Middle frontal gyrus (tissue), 1 donor: ENCODE data around the gene EFHC1.
"Not testable (repeated sequence)": the region's sequence is repeated elsewhere in the genome, so short reads cannot be mapped to it uniquely, and the experiment has no call there.

ENCODE experiments used
- DNase-seq: peaks from one replicate; pipeline ENCODE4 v3.0.0-alpha.2; 2015; ENCODE audit warnings: low spot score; ENCODE audit errors: extremely low spot score

The EFHC1 gene, protein sequence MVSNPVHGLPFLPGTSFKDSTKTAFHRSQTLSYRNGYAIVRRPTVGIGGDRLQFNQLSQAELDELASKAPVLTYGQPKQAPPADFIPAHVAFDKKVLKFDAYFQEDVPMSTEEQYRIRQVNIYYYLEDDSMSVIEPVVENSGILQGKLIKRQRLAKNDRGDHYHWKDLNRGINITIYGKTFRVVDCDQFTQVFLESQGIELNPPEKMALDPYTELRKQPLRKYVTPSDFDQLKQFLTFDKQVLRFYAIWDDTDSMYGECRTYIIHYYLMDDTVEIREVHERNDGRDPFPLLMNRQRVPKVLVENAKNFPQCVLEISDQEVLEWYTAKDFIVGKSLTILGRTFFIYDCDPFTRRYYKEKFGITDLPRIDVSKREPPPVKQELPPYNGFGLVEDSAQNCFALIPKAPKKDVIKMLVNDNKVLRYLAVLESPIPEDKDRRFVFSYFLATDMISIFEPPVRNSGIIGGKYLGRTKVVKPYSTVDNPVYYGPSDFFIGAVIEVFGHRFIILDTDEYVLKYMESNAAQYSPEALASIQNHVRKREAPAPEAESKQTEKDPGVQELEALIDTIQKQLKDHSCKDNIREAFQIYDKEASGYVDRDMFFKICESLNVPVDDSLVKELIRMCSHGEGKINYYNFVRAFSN

DNA sequence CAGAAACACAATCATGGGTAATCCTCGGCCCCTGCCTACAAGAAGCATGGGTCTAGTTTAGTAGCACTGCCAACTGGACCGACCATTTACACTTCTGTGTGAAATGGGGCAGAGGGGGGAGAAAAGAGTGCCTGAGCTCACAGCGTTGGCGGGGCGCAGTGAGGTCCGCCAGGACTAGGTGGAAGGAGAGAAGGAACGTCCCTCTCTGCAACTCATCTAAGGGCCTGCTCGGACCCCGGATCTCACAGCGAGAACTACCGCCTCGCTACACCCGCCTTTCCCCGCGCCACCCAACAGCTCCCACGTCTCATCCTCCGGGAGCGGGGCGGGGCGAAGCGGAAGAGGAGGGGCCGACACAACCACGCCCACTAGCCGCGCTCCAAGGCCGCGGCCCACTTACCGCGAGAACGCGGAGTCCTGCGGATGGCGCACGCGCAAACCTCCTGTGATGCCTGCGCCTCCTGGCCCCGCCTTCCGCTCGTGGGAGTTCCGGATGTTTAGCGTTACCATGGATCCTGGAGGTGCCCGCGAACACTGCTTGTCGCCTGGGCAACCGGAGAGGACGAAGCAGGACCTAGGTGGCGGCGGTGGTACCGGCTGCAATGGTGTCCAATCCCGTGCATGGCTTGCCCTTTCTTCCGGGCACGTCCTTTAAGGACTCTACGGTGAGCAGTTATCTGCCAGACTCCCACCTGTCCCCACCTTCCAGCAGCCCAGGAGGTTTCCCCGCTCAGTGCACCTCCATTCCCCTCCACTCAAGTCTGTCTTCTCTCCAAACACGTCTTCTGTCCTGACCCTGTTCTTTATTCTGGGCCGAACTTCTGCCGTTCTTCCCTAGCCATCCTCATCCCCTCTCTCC lies at the start of gene EFHC1:
Gene EFHC1, plus strand, starts transcription at position 534 of the 859 bp plus-strand sequence. Its CDS starts 69 bp downstream, at position 603.
- DNase-seq, result peak; percentile 99

DNA sequence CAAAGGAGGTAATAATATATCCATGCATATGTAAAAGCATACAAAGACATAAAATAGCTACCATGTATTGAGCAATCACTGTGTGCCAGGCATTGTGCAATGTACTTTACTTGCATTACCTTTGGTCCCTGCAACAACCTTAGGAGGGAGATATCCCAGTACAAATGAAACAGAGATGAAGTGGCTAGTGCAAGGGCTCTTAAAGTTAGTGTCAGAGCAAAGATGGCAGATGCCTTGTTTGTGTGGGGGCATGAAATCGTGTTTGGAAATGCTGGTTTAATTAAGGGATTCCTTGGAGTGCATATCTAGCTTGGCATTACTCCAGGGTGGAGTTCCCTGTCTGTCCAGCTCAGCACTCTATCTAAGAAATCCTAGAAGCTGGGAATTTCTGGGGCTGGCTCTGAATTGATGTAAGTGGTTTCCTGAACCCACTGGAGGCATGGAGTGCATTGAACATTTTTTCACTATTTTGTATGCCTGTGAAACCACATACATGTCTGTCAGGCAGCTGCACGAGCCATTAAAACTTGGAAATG lies 48.4 kb upstream of the EFHC1 start:
- DNase-seq, result no peak

DNA sequence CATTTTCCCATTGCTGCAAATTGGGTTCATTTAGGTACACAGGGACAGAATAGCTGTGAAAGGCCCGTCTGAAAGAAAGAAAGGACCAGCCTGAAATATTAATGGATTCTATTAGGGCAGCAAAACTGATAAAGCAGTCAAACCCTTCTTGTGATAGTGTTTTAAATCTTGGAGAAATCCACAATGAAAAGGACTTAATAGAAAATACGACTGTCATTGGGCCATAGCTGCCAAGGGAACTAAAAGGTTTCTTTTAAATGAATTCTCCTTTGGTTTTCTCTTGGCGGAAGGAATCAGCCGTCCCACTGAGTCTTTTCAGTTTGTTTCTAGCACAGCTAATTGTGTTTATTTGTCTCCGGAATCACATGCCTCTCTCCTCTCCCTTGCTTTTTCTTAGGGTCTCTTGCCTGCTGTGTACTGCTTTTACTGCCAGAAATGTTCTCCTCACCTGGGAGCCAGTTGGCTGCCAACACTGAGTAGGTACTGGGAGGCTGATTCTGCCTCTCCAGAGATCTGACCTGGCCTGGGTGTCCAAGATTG lies 46.9 kb upstream of the EFHC1 start:
- DNase-seq, result no peak

DNA sequence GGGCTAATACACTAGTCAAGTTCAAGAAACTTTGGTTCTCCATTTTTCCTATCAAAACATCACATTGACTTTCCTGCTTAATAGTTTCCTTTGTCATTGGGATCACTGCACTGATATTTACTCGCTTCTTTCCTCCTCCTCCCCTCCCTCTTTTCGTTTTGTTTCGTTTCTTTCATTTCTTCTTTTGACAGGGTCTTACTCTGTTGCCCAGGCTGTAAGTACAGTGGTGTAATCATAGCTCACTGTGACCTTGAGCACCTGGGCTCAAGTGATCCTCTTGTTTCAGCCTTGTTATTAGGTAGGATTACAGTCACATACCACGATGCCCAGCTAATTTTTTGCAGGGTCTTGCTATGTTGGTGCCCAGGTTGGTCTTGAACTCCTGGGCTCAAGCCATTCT lies 45.9 kb upstream of the EFHC1 start:
- DNase-seq, result no peak

DNA sequence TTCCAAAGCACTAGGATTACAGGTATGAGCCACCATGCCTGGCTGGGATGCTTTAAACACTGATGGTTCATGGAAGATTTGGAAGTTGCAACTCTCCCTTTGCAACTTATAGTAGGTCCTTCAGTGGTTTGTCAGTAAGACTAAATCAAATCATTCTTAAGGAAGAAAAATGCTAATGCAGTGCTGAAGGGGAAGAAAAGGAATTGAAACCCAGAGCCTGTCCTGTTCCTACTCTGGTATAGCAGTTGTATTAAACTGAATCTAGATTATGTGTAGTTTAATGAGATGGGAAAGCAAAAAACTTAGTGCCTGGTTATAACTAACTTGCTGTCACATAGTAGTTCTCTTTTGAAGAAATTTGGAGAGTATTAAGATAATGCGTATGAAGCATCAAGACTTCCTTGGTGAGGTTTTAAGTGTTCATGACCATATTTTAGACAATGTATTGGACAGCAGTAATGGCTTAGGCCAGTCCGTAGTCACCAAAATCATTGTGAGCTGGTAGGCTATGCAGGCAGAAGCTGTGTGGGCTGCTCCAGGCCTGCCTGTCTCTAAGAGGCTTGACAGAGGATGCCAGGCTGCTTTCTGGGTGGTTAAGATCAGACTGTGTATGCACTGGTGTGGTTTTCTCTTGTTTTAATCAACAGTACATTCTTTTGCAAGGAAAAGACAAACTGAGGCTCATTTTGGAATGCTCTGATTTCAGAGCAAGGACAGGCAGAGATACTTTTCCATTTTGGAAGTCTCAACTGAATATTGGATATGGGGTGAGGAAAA lies 44.2 kb upstream of the EFHC1 start:
- DNase-seq, result no peak

DNA sequence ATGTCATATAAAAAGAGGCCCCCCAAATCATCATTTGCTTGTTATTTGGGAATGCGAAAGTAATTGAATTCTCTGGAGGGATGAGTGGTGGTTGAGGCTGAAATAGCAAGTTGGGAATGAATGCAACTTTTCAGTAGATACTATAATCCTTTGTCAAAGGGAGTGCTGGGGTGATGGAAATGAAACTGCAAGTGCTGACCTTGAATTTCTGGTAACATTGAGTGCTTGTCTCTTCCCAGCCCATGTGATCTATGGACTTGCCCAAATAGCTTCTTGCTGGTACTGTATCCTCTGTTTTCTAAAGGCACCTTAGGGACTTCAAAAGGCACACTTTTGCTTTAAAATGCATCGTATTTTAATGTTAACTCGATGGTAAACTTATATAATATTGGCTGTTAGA lies 43.4 kb upstream of the EFHC1 start:
- DNase-seq, result no peak

DNA sequence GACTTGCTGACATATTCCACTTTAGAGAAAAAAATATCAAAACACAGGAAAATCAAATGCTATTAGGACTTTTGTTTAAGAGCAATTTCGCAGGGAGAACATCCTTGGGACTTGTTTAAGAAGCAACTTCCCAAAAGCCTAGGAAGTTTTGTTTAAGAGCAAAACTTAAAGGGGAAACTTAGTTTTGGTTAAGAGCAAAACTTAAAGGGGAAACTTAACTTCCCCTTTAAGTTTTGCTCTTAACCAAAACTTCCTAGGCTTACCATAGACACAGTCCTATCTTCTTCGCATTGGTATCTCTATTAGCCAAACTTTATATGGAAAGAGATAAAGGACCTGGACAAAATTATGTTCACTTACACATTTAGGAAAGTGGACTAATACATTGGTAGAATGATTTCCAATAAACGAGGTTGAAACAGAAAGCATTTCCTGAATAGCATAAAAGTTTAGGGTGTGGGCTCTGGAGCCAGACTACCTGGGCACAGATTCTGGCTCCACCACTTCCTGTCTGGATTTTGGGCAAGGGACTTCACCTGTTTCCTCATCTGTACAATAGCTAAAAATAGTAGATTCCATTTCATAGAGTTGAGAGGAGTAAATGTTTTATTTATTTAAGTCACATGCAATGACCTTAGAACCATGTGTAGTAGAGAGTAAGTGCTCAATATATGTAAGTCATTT lies 42.5 kb upstream of the EFHC1 start:
- no peak for DNase-seq

DNA sequence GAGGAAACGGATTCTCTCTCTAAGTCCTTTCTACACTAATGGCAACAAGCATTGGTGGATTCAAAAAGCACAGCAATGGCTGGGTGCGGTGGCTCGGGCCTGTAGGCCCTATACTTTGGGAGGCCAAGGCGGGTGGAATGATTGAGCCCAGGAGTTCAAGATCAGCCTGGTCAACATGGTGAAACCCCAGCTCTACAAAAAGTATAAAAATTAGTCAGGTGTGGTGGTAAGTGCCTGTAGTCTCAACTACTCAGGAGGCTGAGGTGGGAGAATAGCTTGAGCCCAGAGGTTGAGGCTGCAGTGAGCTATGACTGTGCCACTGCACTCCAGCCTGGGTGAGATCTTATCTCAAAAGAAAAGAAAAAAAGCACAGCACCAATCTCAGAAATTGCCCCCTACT lies 38.9 kb upstream of the EFHC1 start:
- DNase-seq, result no peak

DNA sequence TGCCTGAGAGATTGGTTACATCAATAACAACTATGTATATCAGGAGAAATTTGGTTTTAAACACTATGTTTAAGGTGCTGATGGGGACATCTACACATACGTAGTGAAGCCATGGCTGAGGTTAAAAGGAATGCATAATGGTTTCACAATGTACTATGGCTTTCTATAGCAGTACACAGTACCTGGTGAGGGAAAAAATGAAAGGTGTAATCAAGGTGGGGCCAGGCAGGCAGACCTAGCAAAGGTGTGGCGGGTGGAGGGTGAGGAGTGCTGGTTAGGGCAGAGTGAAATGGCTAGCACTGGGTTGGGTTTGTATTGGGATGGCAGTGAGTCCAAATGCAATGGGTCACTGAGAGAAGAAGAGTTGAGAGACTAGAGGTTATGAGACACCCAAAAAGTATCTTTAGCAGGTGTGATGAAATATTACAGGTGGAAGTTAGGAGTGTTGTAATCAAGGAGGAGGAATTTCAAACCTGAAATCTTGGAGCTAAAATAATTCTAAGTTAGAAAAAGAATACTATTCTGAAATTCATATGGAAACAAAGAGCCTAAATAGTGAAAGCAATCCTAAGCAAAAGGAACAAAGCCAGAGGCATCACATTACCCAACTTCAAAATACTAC lies 35.9 kb upstream of the EFHC1 start:
- DNase-seq, result no peak

DNA sequence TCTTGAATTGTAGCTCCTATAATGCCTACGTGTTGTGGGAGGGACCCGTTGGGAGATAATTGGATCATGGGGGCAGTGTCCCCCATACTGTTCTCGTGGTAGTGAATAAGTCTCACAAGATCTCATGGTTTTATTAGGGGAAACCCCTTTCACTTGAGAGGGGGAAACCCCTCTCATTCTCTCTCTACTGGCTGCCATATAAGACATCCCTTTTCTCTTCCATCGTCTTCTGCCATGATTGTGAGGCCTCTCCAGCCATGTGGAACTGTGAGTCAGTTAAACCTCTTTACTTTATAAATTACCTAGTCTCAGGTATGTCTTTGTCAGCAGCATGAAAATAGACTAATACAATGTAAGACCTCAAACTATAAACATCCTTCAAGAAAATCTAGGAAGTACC lies 35.1 kb upstream of the EFHC1 start:
- no peak for DNase-seq

DNA sequence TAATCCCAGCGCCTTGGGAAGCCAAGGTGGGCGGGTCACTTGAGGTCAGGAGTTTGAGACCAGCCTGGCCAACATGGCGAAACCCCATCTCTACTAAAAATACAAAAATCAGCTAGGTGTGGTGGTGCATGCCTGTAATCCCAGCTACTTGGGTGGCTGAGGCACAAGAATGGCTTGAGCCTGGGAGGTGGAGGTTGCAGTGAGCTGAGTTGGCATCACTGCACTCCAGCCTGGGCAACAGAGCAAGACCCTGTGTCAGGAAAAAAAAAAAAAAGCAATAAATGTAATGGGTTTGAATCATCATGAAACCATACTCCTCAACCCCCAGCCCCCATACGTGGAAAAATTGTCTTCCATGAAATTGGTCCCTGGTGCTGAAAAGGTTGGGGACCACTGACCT lies 32.0 kb upstream of the EFHC1 start:
- not testable (repeated sequence) for DNase-seq

DNA sequence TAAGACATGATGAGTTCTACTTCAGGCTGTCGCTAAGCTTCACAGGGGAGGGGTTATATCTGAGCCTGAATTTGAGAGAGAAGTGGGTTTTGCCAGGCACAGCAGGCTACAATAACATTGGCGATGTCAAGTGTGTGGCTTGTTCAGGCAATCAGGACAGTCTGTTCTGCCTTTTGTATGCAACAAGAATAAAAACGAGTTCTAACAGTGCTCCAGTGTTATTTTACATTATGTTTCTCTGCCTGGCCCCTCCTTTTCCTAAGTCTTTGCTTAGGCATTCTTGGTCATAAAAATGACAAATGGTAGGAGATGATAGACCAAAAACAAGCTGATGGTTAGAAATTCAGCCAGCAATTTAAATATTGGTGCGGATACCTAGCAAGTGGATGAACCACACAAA lies 31.4 kb upstream of the EFHC1 start:
- DNase-seq, result peak; percentile 24

DNA sequence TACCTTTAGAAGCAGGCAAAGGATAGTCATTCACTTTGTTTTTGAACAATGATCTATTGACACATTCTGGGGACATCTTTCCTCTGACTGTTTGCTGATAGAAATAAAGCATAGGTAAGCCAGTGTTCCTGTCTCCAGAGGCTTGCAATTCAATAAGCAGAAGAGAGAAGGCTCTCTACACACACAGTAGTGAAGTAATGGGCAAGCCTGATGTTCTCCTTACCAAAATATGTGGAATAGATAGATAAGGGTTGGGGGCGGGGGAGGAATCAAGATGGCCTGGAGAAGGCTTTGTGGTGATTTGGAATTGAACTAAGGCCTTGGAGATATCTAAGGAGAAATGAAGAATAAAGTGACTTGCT lies 30.9 kb upstream of the EFHC1 start:
- no peak for DNase-seq

DNA sequence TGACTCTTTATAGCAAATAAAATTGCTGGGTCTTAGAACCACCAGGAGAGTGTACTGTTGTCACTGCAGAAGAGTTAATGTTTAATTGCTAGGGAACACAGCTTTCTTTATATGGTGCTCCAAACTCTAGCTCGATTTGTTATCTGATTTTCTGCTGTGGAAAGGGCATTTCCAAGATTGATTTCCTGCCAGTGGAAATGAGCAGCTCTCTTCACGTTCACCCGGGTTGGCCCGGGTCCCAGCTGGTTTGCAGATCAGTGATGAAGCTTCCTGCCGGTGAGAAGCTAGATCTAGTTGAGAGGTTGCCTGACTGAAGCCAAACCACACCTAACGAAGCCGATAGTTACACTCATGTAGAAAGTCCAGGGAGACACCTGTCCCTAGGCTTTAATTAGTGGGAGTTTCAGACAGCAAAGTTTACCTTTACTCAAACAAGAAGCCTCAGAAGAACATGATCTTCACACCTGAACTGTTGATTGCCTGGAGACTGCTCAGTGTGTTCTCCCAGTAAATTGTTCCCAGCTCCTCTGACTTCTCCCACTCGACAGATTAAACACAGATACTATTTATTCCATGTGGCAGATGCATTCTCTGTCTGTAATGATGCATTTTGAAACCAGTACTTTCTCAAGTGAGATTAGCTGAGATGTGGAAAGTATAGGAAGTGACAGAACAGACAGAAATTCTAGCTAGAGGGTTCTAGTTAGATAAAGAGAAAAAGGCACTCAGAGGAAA lies 30.3 kb upstream of the EFHC1 start:
- no peak for DNase-seq

DNA sequence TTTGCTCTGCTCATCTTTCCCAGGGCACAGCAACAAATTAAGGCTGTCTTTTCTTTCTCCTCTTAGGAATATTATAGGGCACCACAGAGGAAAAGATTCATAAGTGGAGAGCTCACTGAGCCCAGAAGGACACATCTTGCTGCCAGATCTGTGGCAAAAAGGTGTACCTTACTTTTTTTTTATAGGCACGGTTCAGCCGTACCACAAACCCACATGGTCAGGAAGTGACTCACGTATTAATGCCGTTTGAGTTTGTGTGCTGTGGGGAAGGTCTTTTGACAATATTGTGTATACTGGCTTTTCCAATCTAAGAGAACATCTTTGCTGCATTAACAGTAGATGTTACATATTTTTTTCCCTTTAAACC lies 29.8 kb upstream of the EFHC1 start:
- DNase-seq, result no peak

DNA sequence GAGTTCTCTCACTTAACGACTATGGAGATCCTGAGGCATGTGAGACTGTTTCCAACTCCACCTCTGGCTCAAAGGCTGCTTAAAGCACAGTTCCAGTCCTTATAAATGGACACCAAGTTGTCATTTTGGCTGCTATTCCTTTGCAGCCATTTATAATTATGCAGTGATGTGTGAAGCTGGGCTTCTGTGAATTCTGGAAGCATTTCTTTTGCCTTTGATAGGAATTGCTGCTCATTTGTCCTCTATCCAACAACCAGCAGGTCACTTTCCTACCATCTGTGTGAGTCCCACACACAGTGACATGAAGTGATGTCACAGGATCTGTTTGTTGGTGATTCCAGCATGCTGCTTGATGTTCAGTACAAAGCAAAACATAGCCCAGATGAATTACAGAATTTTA lies 28.5 kb upstream of the EFHC1 start:
- peak; percentile 10 for DNase-seq

DNA sequence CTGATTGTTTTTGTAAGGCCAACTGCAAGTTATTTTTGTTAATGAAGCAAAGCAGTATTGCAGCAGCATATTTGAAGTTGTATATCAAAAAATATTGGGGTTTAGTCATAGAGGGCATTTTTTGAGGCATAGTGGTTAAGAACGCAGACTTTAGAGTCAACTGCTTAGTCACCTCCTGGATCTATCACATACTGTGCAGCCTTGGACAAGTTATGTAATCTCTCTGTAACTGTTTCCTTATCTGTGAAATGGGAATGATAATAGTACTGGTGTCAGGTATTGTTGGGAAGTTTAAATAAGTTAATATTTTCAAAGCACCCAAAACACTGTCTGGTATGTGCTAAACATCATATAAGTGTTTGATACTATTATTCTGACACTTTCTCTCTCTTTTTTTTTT lies 27.2 kb upstream of the EFHC1 start:
- no peak for DNase-seq

DNA sequence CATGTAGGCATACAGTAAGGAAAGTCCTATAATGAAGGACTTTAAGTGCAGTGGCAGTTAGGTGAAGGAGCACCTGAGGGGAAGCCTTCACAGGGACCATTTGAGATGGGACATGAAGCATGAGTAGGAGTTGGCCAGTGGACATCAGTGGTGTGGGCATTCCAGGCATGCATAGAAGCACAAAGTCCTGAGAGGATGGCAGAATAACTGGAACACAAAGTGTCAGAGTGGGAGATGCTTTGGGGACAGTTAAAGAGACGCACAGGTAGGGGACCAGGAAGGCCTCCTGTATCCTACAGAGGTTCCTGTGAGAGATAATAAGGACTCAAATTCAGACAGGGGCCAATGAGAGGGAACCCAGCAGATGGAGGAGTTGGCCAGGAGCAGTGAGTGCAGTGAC lies 26.4 kb upstream of the EFHC1 start:
- DNase-seq, result no peak

DNA sequence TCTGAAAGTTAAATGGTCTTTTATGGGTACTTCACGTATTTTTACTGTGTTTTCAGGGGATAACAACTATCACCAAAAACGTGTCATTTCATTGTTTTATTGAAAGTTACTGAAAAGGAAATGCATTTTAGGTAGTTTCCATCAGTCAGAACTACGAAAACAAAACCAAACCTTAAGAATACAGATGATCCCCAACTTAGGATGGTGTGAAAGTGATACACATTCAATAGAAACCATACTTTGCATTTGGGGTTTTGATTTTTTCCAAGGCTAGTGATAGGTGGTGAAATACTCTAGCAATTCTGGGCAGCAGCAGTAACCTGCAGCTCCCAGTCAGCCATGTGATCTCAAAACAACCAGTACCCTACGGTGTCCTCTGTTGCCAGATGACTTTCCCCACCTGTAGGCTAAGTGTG lies 25.9 kb upstream of the EFHC1 start:
- DNase-seq, result no peak
